ENCODE measurements around the gene CIB1. TPM values are rescaled to one million over a fixed set of nuclear protein-coding genes. Genes with fewer than 3 reads are reported as not detected.

CIB1 gene
- total and polyA plus RNA-seq, 2 of the 8 experiments (the other 6 are each of a cell fraction or from before 2014, with no cell fraction given), result 26.0 to 63.5 TPM

GRCh38 chr15:90208356-90208755 lies 25.4 kb downstream of the CIB1 start:
- H2AK5ac ChIP-seq (ENCODE audit: low read depth, low read length), result no peak overlapping the region
- no peak overlapping the region for H3K4me2 ChIP-seq (ENCODE audit: insufficient read depth in 1 of 2, low read depth in 2 of 2, low read length in 2 of 2)
- no peak overlapping the region for H3K14ac ChIP-seq (ENCODE audit: insufficient read length)
- H3K27ac ChIP-seq (ENCODE audit: low read depth, low read length), result no peak overlapping the region
- H3K4me3 ChIP-seq (ENCODE audit: extremely low read depth in 1 of 4, insufficient read depth in 2 of 4, low read depth in 3 of 4, low read length in 4 of 4), result no peak overlapping the region
- no peak overlapping the region for H2AFZ ChIP-seq (ENCODE audit: low read length)
- H3K27me3 ChIP-seq (replicated peaks in 1 of 4; ENCODE audit: control insufficient read depth in 3 of 4, extremely low read depth in 1 of 4, insufficient read depth in 3 of 4, low read length in 3 of 4), result no peaks in the 10 kb centered on the region
- ChIA-PET POLR2A (ENCODE audit: partially characterized antibody) (interaction anchor here (0.7 to 0.9 kb wide), 3 partner anchors 8 to 25 kb away, joined by 3 read pairs; partner anchors contain the start of genes CIB1 and GDPGP1), CTCF (ENCODE audit: partially characterized antibody) (interaction anchor here (0.6 to 12.6 kb wide), 4 partner anchors 9 to 320 kb away, joined by 3 to 182 read pairs (median 24); no protein-coding TSS in a partner anchor)
- no peak for TF ChIP-seq RXRA (IDR thresholded peaks at IDR 0.05; ENCODE audit: insufficient read depth, low read depth, low read length)
- no peak for TF ChIP-seq BCL11A (IDR thresholded peaks at IDR 0.05; ENCODE audit: low read depth in 2 of 2, low read length in 2 of 2)
- no peak for TF ChIP-seq TAF1 (IDR thresholded peaks at IDR 0.05; ENCODE audit: low read depth, low read length)
- no peak for TF ChIP-seq NANOG (IDR thresholded peaks at IDR 0.05; ENCODE audit: insufficient read depth, low read depth, low read length, poor library complexity, severe bottlenecking)
- TF ChIP-seq JUND (IDR thresholded peaks at IDR 0.05; ENCODE audit: low read length), result no peak
- TF ChIP-seq BACH1 (IDR thresholded peaks at IDR 0.05; ENCODE audit: low read length), result no peak
- no peak for TF ChIP-seq CHD1 (IDR thresholded peaks at IDR 0.05; ENCODE audit: low read depth, low read length)
- no peak for TF ChIP-seq SRF (IDR thresholded peaks at IDR 0.05; ENCODE audit: low read depth, low read length)
- no peak for TF ChIP-seq POLR2A (IDR thresholded peaks at IDR 0.05; ENCODE audit: control extremely low read depth in 1 of 2, low read depth in 2 of 2, low read length in 2 of 2)
- no peak for TF ChIP-seq SP4 (IDR thresholded peaks at IDR 0.05; ENCODE audit: low read length)
- no peak for TF ChIP-seq SUZ12 (IDR thresholded peaks at IDR 0.05; ENCODE audit: low read length)
- TF ChIP-seq CTCF (IDR thresholded peaks at IDR 0.05; ENCODE audit: control extremely low read depth in 1 of 3, insufficient read depth in 1 of 3, low read depth in 1 of 3, low read length in 3 of 3), result no peak
- no peaks in the 10 kb centered on the region; the same call in 1 of the 2 replicates for H3K23me2 ChIP-seq (ENCODE audit: low read depth, low read length)
- no peak for FAIRE-seq
- H3K4ac ChIP-seq (replicated peaks; ENCODE audit: insufficient read length, low read depth, low read length), result no peak overlapping the region
- H3K9ac ChIP-seq (replicated peaks in 1 of 4; ENCODE audit: extremely low read depth in 1 of 4, low read depth in 3 of 4, low read length in 3 of 4), result no peak overlapping the region
- no peak overlapping the region for H2BK12ac ChIP-seq (ENCODE audit: low read depth, low read length)
- no peak overlapping the region for H3K23ac ChIP-seq (ENCODE audit: insufficient read length)
- H4K8ac ChIP-seq (ENCODE audit: extremely low read depth, insufficient read depth, low read length), result peak overlapping the region; percentile 32; the same call in 1 of the 2 replicates
- peaks cover 0 to 3% (median 2%) of the 10 kb centered on the region in 4 experiments; a peak in 4 of 8 replicates for H3K36me3 ChIP-seq (ENCODE audit: control insufficient read depth in 2 of 4, insufficient read depth in 4 of 4, low read length in 3 of 4)
- no peak overlapping the region for H4K5ac ChIP-seq (ENCODE audit: insufficient read length, low read depth, low read length)
- no peak overlapping the region for H2BK5ac ChIP-seq (ENCODE audit: low read depth, low read length)
- H3K9me3 ChIP-seq (ENCODE audit: insufficient read depth in 2 of 2, low read depth in 1 of 2, low read length in 1 of 2), result no peaks in the 10 kb centered on the region
- H3K56ac ChIP-seq (replicated peaks; ENCODE audit: insufficient read length, low read depth, low read length), result no peak overlapping the region
- no peak overlapping the region for H3K18ac ChIP-seq (ENCODE audit: extremely low read depth, low read length)
- H3K79me1 ChIP-seq (ENCODE audit: low read depth, low read length), result peaks cover 17% of the 10 kb centered on the region
- H2BK20ac ChIP-seq (ENCODE audit: low read length), result no peak overlapping the region
- WGBS, 2 experiments (ENCODE audit: extremely low coverage in 1 of 2, insufficient coverage in 1 of 2, insufficient read length in 1 of 2, insufficient replicate concordance in 2 of 2, low coverage in 1 of 2, low lambda C conversion rate in 2 of 2, missing lambda C conversion rate in 1 of 2), result 95% methylated on average over 6 of the region's 6 CpGs; no CpG with 5 or more reads in 1 of the 2 experiments
- H2BK120ac ChIP-seq (replicated peaks; ENCODE audit: low read depth, low read length), result no peak overlapping the region
- peaks cover 7 to 25% of the 10 kb centered on the region in 2 experiments for H4K20me1 ChIP-seq (replicated peaks in 1 of 2; ENCODE audit: control insufficient read depth in 1 of 2, insufficient read depth in 2 of 2, low read length in 2 of 2)
- no peak for DNase-seq (ENCODE audit: low read depth in 1 of 2, low spot score in 2 of 2)
- peaks cover 0 to 3% (median 1%) of the 10 kb centered on the region in 4 experiments; a peak in 5 of 7 replicates for H3K4me1 ChIP-seq (replicated peaks in 1 of 4; ENCODE audit: control insufficient read depth in 3 of 4, insufficient read depth in 4 of 4, low read length in 3 of 4)
- no peak overlapping the region for H4K91ac ChIP-seq (replicated peaks; ENCODE audit: insufficient read length, low read length)
- H2BK15ac ChIP-seq (ENCODE audit: low read length), result no peak overlapping the region
- peaks cover 7 to 54% of the 10 kb centered on the region in 2 experiments for H3K79me2 ChIP-seq (ENCODE audit: control insufficient read depth in 1 of 2, insufficient read depth in 2 of 2, low read length in 2 of 2)
